GM18517 (cell line): ENCODE results near the gene NPEPL1.
"Not testable (repeated sequence)": the region's sequence is repeated elsewhere in the genome, so short reads cannot be mapped to it uniquely, and the experiment has no call there.

ENCODE experiments used
- ATAC-seq: cut with Tn5 transposase; IDR thresholded peaks from one replicate; pipeline ENCODE4 v1.9.1; 2021; ENCODE audit warnings: mild to moderate bottlenecking, moderate library complexity; ENCODE audit not compliant: unreplicated experiment

Gene NPEPL1

DNA sequence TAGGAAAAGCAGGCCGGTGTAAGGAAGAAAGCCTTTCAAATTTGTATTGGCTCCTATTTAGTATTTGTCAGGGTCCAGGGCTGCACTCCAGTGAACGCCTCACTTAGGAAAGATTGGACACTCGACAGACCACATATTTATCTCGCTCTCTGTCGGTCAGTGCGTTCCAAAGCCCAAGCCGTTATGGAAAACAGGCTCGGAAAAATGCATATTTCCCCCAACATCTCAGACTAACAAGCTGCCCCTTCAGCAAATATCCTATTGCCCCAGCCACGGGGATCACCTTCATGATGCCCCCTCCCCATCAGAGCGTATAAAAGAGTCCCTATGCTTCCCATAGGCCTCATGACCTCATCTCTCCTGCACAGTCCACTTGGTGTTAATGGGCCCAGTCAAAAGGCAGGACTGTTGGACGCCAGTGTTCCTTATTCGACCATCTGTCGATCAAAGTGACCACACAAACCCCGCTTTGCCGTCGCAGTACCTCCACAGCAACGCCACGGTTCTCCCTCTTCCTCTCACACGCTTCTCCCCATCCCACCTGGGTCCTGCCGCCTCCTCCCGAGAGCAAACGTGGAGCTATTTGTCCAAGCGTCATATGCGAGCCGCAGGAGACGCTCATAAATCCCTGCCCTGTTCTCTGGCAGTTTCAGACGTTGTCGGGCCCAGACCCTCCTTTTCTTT is 63.3 kb downstream of the NPEPL1 start:
- ATAC-seq = no peak

DNA sequence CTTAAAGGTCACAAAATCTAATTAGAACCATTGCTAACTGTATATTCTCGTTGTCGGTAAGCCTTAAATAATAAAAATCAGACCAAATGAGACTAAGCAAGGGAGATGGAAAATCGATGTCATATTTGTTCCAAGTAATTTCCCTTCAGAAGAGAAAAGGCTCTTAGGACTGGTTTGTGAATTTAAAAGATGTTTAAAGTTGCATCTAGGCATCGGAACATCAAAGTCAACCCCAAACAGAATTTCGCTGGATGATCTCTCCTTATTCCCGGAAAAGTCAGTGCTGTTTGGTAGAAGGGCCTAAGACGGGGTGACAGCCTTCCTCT is 63.8 kb downstream of the NPEPL1 start:
- ATAC-seq = no peak

DNA sequence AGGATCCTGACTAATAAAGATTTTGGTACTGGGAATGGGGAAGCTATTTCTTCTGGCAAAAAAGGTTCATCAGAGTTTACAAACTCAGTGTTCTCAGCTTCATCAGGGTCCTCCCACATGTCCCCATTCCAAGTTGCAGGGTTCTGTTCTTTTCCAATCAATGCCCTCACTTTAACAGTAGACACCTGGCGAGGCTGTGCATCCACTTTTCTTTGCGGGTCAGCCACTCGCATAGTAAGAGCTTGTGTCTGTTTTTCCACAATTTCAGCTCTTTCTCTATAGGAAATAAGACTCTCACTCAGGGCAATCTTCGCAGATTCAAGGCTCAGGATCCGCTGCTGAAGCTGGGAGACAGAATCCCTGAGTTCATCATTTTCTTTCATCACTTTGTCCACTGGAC is 65.0 kb downstream of the NPEPL1 start:
- not testable (repeated sequence) for ATAC-seq

DNA sequence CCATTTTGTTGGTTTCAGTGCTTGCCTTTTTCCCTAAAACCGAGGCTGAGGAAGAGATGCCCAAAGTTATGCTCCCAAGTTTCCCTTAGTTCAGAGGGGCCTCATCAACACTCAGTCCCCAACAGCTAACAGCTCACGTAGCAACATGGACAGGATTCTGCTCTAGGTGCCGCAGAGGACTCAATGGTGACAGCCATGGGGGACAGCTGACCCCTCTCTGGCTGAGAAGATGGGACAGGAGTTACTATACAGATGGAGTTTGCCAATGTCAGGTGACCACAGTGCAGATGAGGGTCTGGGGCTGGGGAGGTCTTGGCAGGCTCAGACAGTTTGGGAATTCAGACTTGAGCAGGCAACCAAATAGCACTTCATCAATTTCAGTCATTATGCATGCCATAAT is 67.3 kb downstream of the NPEPL1 start:
- no peak for ATAC-seq

DNA sequence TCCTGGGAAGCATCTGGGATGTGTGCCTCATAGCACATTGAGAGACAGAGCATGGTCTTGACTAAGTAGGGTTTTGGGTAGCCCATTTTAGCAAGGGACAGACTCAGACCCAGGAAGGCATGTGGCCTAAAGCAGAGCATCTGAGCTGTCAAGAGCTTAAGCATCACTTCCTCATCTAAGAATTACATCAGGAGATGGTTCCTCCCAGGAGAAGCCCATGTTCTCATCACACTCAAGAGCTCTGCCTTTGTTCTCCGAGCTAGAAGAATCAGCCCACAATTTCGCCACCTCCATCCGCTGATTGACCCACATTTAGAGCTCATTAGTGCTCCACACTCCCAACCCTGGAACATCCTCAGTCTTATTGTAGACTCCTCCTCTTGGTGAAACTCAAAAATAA is 68.3 kb downstream of the NPEPL1 start:
- ATAC-seq = no peak

DNA sequence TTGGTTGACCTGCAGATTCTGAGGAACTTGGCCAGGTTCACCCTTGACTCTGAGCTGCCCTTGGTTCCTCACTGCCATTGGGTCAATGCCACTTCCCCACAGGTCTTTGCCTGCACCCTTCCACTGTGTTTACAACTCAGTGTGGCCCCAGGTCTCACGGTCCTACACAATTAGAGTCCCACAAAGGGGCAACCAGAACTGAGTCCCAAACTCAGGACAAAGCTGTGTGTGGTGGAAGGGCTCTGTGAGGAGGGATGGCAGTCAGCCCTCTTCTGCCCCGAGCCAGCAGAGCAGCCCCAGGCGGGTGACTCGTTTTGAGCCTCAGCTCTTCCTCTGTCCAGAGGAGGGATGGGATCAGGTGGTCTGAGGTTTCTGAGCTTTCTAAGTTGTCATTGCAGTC is 69.5 kb downstream of the NPEPL1 start:
- no peak for ATAC-seq

DNA sequence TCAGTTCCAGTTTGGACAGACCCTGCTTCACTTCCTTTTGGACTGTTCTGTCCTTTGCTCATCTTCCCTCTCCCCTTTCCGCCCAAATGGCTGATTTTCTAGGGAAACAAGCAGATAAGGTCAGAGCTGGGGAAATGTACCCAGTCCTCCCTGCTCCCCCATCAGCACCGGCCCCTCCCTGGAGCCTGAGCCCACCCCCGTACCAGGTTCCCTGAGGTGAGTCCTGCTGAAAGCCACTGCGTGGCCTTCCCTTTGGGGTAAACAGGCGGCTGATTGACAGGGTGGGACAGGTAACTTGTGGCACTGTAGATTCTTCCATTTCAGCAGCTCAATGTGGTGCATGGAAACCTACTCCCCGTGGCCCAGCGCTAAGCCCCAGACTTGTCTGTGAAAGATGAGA is 70.5 kb downstream of the NPEPL1 start:
- ATAC-seq = no peak
